Measurements from ENCODE around the gene TKT.

TKT gene

GRCh38 chr3:53192608-53193007, 63.2 kb downstream of the TKT start:
- peak overlapping the region; percentile 11; the same call in 1 of the 2 replicates for H3K4me3 ChIP-seq (ENCODE audit: low read depth, low read length)
- peak; percentile 86 for DNase-seq (ENCODE audit: low read depth)
- TF ChIP-seq CTCF (IDR thresholded peaks at IDR 0.05; ENCODE audit: insufficient read depth, low read depth, low read length, missing control alignments) = no peak

GRCh38 chr3:53191836-53192480, 63.9 kb downstream of the TKT start:
- H3K4me3 ChIP-seq (ENCODE audit: low read depth, low read length) = no peak overlapping the region
- no peak for TF ChIP-seq CTCF (IDR thresholded peaks at IDR 0.05; ENCODE audit: insufficient read depth, low read depth, low read length, missing control alignments)
- DNase-seq (ENCODE audit: low read depth) = peak; percentile 40

- no peak for TF ChIP-seq CTCF (IDR thresholded peaks at IDR 0.05; ENCODE audit: insufficient read depth, low read depth, low read length, missing control alignments)
- H3K4me3 ChIP-seq (ENCODE audit: low read depth, low read length) = no peak overlapping the region
- DNase-seq (ENCODE audit: low read depth) = peak; percentile 87
Observed at GRCh38 chr3:53190659-53191058, 65.2 kb downstream of the TKT start.

DNA sequence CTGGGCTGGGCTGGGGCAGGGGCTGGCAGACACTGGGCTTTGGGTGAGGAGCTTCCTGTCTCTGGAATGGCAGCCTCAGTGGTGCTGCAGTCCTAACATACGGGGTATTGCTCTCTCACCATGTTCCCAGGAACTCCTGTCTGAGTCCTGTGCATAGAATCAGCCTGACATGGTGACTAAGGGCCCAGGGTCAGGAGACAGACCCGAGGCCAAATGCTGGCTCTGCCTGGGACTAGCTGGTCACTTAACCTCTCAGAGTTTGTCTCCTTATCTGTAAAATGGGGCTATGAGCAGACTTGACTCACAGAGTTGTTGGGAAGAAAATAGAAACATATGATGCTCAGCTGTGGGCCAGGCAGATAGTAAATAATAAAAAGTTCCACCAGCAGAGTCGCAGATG, 66.5 kb downstream of the TKT start:
- H3K4me3 ChIP-seq (ENCODE audit: low read depth, low read length) = no peak overlapping the region
- TF ChIP-seq CTCF (IDR thresholded peaks at IDR 0.05; ENCODE audit: insufficient read depth, low read depth, low read length, missing control alignments) = no peak
- DNase-seq (ENCODE audit: low read depth) = no peak

GRCh38 chr3:53188720-53189119, 67.1 kb downstream of the TKT start:
- no peak for DNase-seq (ENCODE audit: low read depth)
- TF ChIP-seq CTCF (IDR thresholded peaks at IDR 0.05; ENCODE audit: insufficient read depth, low read depth, low read length, missing control alignments) = no peak
- H3K4me3 ChIP-seq (ENCODE audit: low read depth, low read length) = no peak overlapping the region

GRCh38 chr3:53188136-53188685, 67.6 kb downstream of the TKT start:
- no peak overlapping the region for H3K4me3 ChIP-seq (ENCODE audit: low read depth, low read length)
- DNase-seq (ENCODE audit: low read depth) = no peak

More at GRCh38 chr3:53188136-53188685, 67.6 kb downstream of the TKT start:
- TF ChIP-seq CTCF (IDR thresholded peaks at IDR 0.05; ENCODE audit: insufficient read depth, low read depth, low read length, missing control alignments) = no peak

Data from GM12865 (cell line).